ENCODE measurements around the gene BMP2K. TPM values are rescaled to one million over a fixed set of nuclear protein-coding genes. Genes with fewer than 3 reads are reported as not detected.

BMP2K gene
- total RNA-seq, 2 experiments from 2014 or later: 4.6 to 5.6 TPM

GRCh38 chr4:78818530-78819079 lies 42.5 kb downstream of the BMP2K start:
- no peaks in the 10 kb centered on the region for H3K9me3 Mint-ChIP-seq
- H3K4me3 Mint-ChIP-seq: no peak overlapping the region
- TF ChIP-seq CTCF (IDR thresholded peaks at IDR 0.05): no peak
- ChIA-PET POLR2A (interaction anchor here (0.5 kb wide), 1 partner anchor 25 kb away, joined by 3 read pairs; no protein-coding TSS in a partner anchor), CTCF (no interaction called here)
- Histone ChIP-seq H3K4me3 (ENCODE audit: low read length) (no peak overlapping the region), H3K27me3 (ENCODE audit: control insufficient read depth in 1 of 2, insufficient read depth in 2 of 2, low read length in 2 of 2) (no peaks in the 10 kb centered on the region), H3K9me3 (ENCODE audit: control insufficient read depth in 1 of 2, insufficient read depth in 1 of 2, low read length in 2 of 2) (no peaks in the 10 kb centered on the region), H3K27ac (ENCODE audit: low read depth in 1 of 2, low read length in 2 of 2) (no peak overlapping the region), H3K4me1 (ENCODE audit: insufficient read depth, low read length) (no peaks in the 10 kb centered on the region), H3K36me3 (ENCODE audit: insufficient read depth, low read length) (no peaks in the 10 kb centered on the region)
- intact Hi-C loops (cut with DNase I, micrococcal nuclease): loop anchor here in 1 of 2 experiments (5.0 kb wide), 1 partner anchor 41 kb away; the partner anchor contains the start of gene BMP2K
- no peak for ATAC-seq (ENCODE audit: poor library complexity)
- peaks cover 37% of the 10 kb centered on the region for H3K4me1 Mint-ChIP-seq (ENCODE audit: low read depth)
- no peak for DNase-seq
- no peak overlapping the region for H3K27ac Mint-ChIP-seq
- no peaks in the 10 kb centered on the region for H3K27me3 Mint-ChIP-seq
- H3K36me3 Mint-ChIP-seq (ENCODE audit: low read depth): no peaks in the 10 kb centered on the region

DNA sequence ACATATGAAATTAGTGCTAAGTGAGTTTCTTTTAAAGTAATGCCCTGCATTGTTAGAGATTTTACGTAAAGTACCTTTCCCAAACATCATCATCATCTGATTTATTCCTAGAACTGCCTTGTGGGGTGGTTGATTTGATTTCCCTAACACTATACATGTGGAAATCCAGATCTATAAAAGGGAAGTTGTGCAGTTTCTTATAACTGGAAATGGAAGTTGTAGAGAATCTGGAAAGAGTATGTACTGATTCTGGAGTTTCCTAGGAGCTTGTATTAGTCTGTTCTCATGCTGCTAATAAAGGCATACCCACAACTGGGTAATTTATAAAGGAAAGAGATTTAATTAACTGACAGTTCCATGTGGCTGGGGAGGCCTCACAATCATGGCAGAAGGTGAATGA lies 47.9 kb downstream of the BMP2K start:
- CTCF ChIA-PET: interaction anchor here (0.6 kb wide), 1 partner anchor 15 kb away, joined by 3 read pairs; no protein-coding TSS in a partner anchor
- no peak for TF ChIP-seq CTCF (IDR thresholded peaks at IDR 0.05)
- Mint-ChIP-seq H3K36me3 (ENCODE audit: low read depth) (peaks cover 32% of the 10 kb centered on the region), H3K9me3 (no peaks in the 10 kb centered on the region), H3K4me1 (ENCODE audit: low read depth) (peaks cover 23% of the 10 kb centered on the region), H3K27me3 (no peaks in the 10 kb centered on the region), H3K4me3 (no peak overlapping the region), H3K27ac (no peak overlapping the region)
- H3K27ac ChIP-seq (ENCODE audit: low read depth in 1 of 2, low read length in 2 of 2): no peak overlapping the region
- ATAC-seq (ENCODE audit: poor library complexity): no peak
- no peaks in the 10 kb centered on the region for H3K27me3 ChIP-seq (ENCODE audit: control insufficient read depth in 1 of 2, insufficient read depth in 2 of 2, low read length in 2 of 2)
- POLR2A ChIA-PET: no interaction called here
- H3K9me3 ChIP-seq (ENCODE audit: control insufficient read depth in 1 of 2, insufficient read depth in 1 of 2, low read length in 2 of 2): no peaks in the 10 kb centered on the region
- intact Hi-C loops (cut with DNase I, micrococcal nuclease): loop anchor here in 1 of 2 experiments (10.0 kb wide), 1 partner anchor 1389 kb away; no protein-coding TSS in a partner anchor
- DNase-seq: no peak
- H3K4me1 ChIP-seq (ENCODE audit: insufficient read depth, low read length): no peaks in the 10 kb centered on the region
- H3K4me3 ChIP-seq (ENCODE audit: low read length): no peak overlapping the region
- H3K36me3 ChIP-seq (ENCODE audit: insufficient read depth, low read length): peaks cover 14% of the 10 kb centered on the region

- Histone ChIP-seq H3K27me3 (ENCODE audit: control insufficient read depth in 1 of 2, insufficient read depth in 2 of 2, low read length in 2 of 2) (no peaks in the 10 kb centered on the region), H3K27ac (ENCODE audit: low read depth in 1 of 2, low read length in 2 of 2) (no peak overlapping the region), H3K9me3 (ENCODE audit: control insufficient read depth in 1 of 2, insufficient read depth in 1 of 2, low read length in 2 of 2) (no peaks in the 10 kb centered on the region), H3K4me1 (ENCODE audit: insufficient read depth, low read length) (no peaks in the 10 kb centered on the region), H3K4me3 (ENCODE audit: low read length) (no peak overlapping the region), H3K36me3 (ENCODE audit: insufficient read depth, low read length) (peaks cover 14% of the 10 kb centered on the region)
- no peaks in the 10 kb centered on the region for H3K9me3 Mint-ChIP-seq
- no peak for TF ChIP-seq CTCF (IDR thresholded peaks at IDR 0.05)
- no peak for ATAC-seq (ENCODE audit: poor library complexity)
- peaks cover 60% of the 10 kb centered on the region for H3K36me3 Mint-ChIP-seq (ENCODE audit: low read depth)
- intact Hi-C loops (cut with DNase I, micrococcal nuclease): loop anchor here in 1 of 2 experiments (10.0 kb wide), 1 partner anchor 1392 kb away; no protein-coding TSS in a partner anchor
- no peak overlapping the region for H3K4me3 Mint-ChIP-seq
- POLR2A ChIA-PET: no interaction called here
- no peaks in the 10 kb centered on the region for H3K27me3 Mint-ChIP-seq
- no peak overlapping the region for H3K27ac Mint-ChIP-seq
- CTCF ChIA-PET: no interaction called here
- H3K4me1 Mint-ChIP-seq (ENCODE audit: low read depth): no peaks in the 10 kb centered on the region
- no peak for DNase-seq
Measured at GRCh38 chr4:78827191-78827590, 51.0 kb downstream of the BMP2K start.
